ENCODE results near the gene BBX.

The BBX gene

GRCh38 chr3:107604057-107604822 lies 81.5 kb downstream of the BBX start:
- no peak for DNase-seq

- DNase-seq: no peak
These were observed 89.2 kb downstream of the BBX start for GRCh38 chr3:107611775-107612469.

- no peak for DNase-seq
These were observed 89.9 kb downstream of the BBX start for GRCh38 chr3:107612664-107613084.

- DNase-seq: no peak
These were observed 96.8 kb downstream of the BBX start for GRCh38 chr3:107619549-107619948.

- no peak for DNase-seq
These were observed 97.8 kb downstream of the BBX start for GRCh38 chr3:107620534-107620933.

- no peak for DNase-seq
These were observed 98.7 kb downstream of the BBX start for GRCh38 chr3:107621465-107621864.

- no peak for DNase-seq
These were observed 105.3 kb downstream of the BBX start for GRCh38 chr3:107627962-107628542.

GRCh38 chr3:107629566-107629965 lies 106.8 kb downstream of the BBX start:
- DNase-seq: no peak

- DNase-seq: no peak
These were observed 108.0 kb downstream of the BBX start for GRCh38 chr3:107630779-107631178.

GRCh38 chr3:107632576-107632975 lies 109.8 kb downstream of the BBX start:
- DNase-seq: no peak

- DNase-seq: no peak
These were observed 110.8 kb downstream of the BBX start for GRCh38 chr3:107633327-107634098.

GRCh38 chr3:107634099-107634489 lies 111.3 kb downstream of the BBX start:
- no peak for DNase-seq

- no peak for DNase-seq
These were observed 114.8 kb downstream of the BBX start for GRCh38 chr3:107637416-107638183.

GRCh38 chr3:107641572-107642307 lies 119.0 kb downstream of the BBX start:
- DNase-seq: no peak

GRCh38 chr3:107643038-107643883 lies 120.5 kb downstream of the BBX start:
- DNase-seq: no peak

GRCh38 chr3:107644631-107645030 lies 121.9 kb downstream of the BBX start:
- DNase-seq: no peak

GRCh38 chr3:107650788-107651187 lies 128.0 kb downstream of the BBX start:
- no peak for DNase-seq

GRCh38 chr3:107651782-107652181 lies 129.0 kb downstream of the BBX start:
- no peak for DNase-seq

GRCh38 chr3:107654218-107654617 lies 131.5 kb downstream of the BBX start:
- no peak for DNase-seq

GRCh38 chr3:107657971-107658370 lies 135.2 kb downstream of the BBX start:
- DNase-seq: no peak

Data from SHP77 treated with DMSO at 0.1 percent for 48 hours (cell line).